GM12801 (cell line): ENCODE data around the gene VDAC2.

ENCODE experiments used
- TF ChIP-seq, protein P1 (sequence below): IDR thresholded peaks from one replicate; pipeline ENCODE4 v1.5.1; 2011; ENCODE audit warnings: control low read depth; ENCODE audit not compliant: insufficient read length; ENCODE audit errors: extremely low read depth

The VDAC2 gene

DNA sequence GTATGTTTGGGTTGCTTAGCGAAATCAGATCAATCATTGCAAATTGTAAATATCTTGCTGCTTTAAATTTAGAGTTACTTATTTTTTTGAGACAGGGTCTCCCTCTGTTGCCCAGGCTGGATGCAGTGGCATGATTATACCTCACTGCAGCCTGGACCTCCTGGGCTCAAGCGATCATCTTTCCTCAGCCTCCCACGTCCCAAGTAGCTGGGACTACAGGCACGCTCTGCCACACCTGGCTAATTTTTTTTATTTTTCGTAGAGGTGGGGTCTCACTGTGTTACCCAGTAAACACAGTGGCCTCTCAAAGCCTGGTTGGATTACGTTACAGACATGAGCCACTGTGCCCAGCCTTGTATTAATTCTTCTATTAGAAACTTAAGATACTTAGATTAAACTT lies 1.7 kb downstream of the VDAC2 start:
- TF ChIP-seq, protein P1, sequence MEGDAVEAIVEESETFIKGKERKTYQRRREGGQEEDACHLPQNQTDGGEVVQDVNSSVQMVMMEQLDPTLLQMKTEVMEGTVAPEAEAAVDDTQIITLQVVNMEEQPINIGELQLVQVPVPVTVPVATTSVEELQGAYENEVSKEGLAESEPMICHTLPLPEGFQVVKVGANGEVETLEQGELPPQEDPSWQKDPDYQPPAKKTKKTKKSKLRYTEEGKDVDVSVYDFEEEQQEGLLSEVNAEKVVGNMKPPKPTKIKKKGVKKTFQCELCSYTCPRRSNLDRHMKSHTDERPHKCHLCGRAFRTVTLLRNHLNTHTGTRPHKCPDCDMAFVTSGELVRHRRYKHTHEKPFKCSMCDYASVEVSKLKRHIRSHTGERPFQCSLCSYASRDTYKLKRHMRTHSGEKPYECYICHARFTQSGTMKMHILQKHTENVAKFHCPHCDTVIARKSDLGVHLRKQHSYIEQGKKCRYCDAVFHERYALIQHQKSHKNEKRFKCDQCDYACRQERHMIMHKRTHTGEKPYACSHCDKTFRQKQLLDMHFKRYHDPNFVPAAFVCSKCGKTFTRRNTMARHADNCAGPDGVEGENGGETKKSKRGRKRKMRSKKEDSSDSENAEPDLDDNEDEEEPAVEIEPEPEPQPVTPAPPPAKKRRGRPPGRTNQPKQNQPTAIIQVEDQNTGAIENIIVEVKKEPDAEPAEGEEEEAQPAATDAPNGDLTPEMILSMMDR = no peak

DNA sequence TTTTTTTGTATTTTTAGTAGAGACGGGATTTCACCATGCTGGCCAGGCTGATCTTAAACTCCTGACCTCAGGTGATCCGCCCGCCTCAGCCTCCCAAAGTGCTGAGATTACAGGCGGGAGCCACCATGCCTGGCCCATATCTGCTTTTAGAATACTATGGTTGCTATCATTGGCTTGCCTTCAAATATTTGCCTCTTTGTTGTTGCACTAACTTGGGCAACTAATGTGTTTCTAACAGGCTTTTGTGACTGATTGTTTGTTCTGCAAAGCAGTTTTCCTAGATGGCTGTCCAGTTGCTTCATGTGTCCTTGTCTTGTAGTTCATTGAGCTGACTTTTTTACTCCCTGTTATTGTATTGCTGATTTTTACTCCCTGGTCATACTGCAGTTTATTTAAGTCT lies 9.7 kb downstream of the VDAC2 start:
- TF ChIP-seq, protein P1 = no peak

DNA sequence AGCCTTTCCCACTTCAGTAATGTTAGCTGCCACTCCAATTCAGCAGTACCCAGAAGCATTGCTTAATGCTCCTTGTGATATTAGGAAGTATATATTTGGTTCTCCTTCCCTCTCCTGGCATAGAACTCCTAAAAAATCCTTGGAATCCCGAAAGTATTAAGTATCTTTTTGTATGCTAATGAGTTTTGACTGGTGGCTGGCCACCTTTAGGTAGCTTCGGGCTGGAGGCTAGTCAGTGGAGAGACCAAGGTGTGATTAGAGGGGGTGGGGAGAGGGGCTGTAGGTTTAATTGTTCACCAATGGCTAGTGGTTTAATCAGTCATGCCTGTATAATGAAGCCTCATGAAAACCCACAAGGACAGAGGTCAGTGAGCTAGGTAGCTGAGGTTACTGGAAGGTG lies 12.9 kb downstream of the VDAC2 start:
- TF ChIP-seq, protein P1 = no peak

DNA sequence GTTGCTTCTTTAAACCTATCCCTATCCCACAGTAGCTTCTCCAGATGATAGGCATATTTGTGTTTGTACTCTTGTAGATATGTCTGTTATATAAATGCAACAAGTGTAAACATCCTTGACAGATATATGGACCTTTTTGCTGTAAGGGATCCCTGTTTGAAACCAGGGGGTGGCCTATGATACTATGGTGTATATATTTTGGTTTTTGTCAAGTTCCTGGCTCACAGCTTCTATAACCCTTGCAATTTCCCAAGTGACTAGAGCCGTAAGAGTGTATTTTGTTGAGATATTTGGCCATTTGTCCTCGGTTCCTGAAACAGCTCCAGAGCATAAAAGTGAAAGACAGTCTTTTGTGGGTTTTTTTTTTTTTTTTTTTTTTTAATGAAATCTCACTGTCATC lies 15.5 kb downstream of the VDAC2 start:
- TF ChIP-seq, protein P1 = no peak

DNA sequence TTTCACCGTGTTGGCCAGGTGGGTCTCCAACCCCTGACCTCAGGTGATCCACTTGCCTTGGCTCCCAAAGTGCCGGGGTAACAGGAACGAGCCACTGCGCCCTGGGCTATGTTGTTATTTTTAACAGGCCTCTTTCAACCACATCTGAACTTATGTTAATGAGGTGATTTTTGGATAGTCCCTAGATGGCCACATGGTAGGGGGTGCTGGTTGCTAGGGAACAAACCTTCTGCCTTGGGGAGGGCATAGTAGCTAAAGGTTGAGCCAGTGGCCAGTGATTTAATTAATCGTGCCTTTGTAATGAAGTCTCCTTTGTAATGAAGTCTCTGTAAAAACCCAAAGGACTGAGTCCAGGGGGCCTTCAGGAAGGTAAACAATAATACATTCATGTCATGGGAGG lies 16.1 kb downstream of the VDAC2 start:
- TF ChIP-seq, protein P1 = no peak

DNA sequence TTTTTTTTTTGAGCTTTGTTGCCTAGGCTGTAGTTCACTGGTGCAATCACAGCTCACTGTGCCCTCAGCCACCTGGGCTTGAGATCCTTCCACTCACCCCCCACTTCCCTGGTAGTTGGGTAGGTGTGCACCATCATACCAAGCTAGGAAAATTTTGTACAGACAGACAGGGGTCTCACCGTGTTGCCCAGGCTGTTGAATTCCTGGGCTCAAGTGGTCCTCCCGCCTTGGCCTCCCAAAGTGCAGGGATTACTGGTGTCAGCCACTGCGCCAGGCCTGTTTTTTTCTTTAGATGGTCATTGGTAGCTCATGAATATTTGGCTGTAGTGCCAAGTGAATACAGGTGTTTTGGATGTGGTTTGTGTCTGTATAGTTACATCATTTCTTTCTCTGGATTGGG lies 17.7 kb downstream of the VDAC2 start:
- TF ChIP-seq, protein P1 = no peak

DNA sequence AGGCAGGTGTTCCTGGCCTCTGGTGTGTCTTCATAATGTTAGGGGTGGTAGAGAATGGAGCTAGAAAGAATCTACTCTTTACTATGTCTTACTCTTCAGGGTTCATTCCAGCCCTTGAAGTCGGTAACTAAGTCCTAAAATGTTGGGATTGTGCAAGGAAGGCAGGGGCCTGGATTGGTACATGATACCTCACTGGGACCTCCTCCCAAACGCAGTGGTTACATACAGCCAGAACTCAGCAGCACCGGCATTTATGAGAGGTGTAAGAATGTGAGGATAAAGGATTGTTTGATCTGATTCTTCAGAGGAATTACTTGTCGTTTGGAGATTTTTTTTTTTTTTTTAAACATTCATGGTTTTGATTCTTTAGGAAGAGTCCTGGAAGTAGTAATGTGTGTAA lies 18.2 kb downstream of the VDAC2 start:
- TF ChIP-seq, protein P1 = no peak

DNA sequence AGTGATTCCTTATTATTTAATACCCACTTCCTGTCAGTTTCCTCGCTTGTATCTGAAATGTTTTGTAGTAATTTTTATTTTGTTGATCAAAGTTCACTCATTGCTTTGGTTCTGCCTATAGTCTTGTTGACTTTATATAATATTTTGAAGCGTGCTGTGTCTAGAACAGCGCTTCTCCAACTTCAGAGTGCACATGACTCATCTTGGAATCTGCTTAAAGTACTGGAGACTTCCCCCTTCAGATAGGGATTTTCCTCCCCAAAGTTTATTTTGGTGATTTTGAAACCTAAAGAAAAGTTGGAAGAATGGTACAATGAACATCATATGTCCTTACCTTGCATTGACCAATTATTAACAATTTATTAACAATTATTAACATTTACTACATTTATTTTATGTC lies 19.4 kb downstream of the VDAC2 start:
- TF ChIP-seq, protein P1 = no peak
